ENCODE data around the gene IMPG1.
"Not testable (repeated sequence)": the region's sequence is repeated elsewhere in the genome, so short reads cannot be mapped to it uniquely, and the experiment has no call there.

DNA sequence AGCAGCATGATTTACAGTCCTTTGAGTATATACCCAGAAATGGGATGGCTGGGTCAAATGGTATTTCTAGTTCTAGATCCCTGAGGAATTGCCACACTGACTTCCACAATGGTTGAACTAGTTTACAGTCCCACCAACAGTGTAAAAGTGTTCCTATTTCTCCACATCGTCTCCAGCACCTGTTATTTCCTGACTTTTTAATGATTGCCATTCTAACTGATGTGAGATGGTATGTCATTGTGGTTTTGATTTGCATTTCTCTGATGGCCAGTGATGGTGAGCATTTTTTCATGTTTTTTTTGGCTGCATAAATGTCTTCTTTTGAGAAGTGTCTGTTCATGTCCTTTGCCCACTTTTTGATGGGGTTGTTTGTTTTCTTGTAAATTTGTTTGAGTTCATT lies 172.2 kb downstream of the IMPG1 start:
- TF ChIP-seq, protein P1, sequence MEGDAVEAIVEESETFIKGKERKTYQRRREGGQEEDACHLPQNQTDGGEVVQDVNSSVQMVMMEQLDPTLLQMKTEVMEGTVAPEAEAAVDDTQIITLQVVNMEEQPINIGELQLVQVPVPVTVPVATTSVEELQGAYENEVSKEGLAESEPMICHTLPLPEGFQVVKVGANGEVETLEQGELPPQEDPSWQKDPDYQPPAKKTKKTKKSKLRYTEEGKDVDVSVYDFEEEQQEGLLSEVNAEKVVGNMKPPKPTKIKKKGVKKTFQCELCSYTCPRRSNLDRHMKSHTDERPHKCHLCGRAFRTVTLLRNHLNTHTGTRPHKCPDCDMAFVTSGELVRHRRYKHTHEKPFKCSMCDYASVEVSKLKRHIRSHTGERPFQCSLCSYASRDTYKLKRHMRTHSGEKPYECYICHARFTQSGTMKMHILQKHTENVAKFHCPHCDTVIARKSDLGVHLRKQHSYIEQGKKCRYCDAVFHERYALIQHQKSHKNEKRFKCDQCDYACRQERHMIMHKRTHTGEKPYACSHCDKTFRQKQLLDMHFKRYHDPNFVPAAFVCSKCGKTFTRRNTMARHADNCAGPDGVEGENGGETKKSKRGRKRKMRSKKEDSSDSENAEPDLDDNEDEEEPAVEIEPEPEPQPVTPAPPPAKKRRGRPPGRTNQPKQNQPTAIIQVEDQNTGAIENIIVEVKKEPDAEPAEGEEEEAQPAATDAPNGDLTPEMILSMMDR (IDR thresholded peaks at IDR 0.05), result not testable (repeated sequence)
- not testable (repeated sequence) for TF ChIP-seq POLR2A (IDR thresholded peaks at IDR 0.05); POLR2AphosphoS5 (IDR thresholded peaks at IDR 0.05; ENCODE audit: insufficient read depth in 1 of 2, low read depth in 1 of 2)
